NOMO-1 (cell line): Measurements from ENCODE around the gene SHISA6.

Source experiments
- DNase-seq, 2 experiments: peaks; one replicate each; lab custom pipeline; 2025; ENCODE audit not compliant: unreplicated experiment in 2 of 2; lab: John Stamatoyannopoulos, UW

SHISA6 gene

DNA sequence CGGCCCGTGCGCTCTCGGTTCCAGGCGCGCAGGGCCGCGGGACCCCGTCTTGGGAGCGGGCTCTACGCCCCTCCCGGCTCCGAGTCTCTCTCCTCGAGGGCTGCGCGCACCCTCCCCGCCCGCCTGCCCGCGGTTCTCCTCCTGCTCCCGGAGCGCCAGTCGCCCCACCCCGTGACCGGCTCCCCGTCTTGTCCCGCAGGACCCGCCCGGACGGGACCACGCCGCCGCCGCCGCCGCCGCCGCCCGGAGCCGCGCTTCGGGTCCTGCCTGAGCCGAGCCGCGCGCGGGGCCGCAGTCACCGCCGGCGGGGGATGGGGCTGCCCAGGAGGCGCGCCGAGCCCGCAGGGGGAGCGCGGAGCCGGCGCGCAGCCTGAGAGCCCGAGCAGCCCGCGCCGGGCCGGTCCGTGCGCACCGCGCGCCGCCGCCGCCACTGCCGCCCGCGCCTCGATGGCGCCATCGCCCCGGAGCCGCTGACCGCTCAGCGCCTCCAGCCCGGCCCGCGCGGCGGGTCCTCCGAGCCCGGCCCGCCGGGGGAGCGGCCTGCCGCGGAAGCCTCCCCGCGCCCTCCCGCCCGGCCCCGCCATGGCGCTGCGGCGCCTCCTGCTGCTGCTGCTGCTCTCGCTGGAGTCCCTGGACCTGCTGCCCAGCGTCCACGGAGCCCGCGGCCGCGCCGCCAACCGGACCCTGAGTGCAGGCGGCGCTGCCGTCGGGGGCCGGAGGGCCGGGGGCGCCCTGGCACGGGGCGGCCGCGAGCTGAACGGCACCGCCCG lies at the start of gene SHISA6:
TSS of gene SHISA6 (plus strand) at position 373 of the 770 bp plus-strand sequence.
- DNase-seq = no peak

DNA sequence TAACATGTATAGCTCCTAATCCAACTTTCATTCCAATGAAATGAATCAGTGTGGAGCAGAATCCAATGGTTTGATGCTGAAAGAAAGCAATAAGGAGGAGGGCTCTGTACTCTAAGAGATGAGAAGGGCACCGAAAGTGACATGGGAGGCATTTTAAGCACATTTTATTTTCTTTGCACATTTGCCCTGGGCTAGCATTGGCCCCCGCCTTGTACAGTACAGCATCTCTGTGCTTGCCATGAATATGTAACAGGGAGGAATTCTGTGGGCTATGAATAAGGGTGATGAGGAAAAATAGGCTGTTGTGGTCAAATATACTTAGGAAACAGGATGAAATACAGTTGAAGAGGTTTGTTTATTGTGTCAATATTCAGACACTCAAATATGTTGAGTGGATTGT lies 45.2 kb upstream of the SHISA6 start:
- DNase-seq = no peak

DNA sequence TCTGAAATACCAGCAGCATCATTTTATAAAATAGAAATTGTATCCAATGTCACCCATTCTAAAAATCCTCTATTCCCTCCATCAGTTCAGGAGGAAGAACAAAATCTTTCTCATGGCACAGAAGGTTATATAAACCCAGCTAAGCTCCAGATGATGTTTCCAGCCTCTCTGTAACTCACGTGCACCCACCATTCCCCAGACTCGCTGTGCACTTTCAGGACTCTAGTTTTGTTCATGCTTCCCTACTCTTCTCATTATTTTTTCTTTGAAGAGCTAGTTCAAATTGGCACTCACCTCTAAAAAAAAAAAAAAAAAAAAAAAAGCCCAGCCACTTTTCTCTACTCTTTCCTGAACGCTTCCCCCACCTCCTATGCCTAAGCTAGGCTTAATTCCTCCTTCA lies 36.0 kb upstream of the SHISA6 start:
- DNase-seq = no peak

DNA sequence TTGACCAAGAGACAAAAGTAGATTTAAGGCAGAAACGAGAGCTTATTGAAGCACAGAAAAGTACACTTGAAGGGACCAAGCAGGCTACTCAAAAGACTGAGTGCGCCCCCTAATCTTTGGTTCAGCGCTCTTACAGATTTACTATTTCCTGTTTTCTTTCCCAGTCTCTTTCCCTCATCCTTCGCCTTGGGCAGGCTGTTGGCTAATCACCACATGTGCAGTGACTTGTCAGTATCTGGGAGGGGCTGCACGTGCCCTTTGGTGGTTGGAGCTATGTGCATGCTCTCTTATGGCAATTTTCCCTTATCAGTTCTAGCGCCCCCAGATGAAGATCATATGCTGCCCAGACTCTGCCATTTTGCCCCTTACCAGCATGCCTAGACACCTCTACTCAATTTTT lies 35.4 kb upstream of the SHISA6 start:
- no peak for DNase-seq

DNA sequence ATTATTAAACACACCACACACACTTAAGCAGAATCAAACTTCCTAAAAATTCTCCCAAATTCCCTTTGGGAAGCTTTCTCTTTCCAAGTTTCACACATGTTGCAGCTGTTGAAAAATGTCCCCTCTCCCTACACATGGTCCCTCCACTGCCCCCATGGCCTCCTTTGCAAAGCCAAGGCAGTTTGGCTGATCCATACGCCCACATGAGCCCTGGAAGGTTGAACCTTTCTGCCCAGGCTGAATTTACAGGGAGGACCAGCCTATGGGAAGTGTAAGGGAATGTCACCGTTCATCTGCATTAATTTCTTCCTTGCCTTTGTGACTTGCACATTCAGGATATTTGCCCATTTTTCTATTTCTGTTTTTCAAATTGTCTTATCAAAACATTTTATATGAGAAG lies 31.1 kb upstream of the SHISA6 start:
- no peak for DNase-seq

DNA sequence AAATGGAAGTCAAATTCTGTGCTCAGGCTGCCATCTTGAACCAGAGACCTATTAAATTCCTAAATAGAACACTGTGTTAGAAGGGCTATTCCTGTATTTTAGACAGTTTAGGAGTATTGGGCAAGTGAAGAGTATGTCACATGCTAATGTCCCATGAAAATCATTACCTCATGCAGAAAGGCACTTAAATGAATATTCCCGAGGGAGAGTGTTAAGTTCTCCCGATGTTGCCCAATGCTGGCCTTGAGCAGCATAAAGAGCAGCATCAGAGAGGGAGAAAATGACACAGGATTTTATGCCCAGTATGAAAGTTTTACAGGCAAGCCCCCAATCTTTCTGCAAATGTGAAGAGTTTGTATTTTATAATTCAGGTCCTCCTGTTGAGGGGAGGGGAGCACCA lies 28.2 kb upstream of the SHISA6 start:
- no peak for DNase-seq

DNA sequence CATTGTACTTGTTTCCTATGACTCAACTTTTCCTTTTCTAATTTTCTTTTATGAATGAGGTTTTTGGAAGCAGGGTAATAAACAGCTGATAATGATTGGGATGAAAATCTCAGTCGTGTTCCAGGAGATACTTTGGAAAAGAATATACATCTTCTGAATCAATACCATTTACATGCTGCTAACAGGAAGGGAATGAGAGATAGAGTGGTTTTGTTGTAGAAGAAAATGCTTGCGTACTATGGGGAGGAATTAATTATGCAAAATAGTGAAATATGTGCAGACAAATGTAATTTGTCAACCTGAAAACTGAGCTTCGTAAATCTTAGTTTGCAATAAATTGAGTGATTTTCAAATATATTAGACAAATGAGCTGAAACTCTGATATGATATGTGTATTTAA lies 24.0 kb upstream of the SHISA6 start:
- no peak for DNase-seq

DNA sequence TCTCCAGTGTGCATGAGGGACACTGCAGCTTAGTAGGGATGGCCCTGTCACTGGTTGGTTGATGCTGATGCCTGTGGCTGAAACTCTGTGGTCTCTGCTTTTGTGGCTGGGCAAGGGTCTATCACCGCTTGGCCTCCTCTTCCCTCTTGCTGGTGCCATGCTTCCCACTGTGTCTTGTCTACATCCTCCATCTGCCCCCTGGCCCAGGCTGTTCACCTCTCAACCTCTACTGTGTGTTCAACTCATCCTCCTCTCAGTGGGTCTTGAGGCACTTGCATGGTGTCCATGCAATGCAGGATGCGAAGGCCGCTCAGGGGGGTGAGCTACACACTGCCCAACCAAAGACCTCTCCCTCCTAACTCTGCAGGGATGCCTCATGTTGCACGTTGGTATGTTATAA lies 19.8 kb upstream of the SHISA6 start:
- DNase-seq = no peak

DNA sequence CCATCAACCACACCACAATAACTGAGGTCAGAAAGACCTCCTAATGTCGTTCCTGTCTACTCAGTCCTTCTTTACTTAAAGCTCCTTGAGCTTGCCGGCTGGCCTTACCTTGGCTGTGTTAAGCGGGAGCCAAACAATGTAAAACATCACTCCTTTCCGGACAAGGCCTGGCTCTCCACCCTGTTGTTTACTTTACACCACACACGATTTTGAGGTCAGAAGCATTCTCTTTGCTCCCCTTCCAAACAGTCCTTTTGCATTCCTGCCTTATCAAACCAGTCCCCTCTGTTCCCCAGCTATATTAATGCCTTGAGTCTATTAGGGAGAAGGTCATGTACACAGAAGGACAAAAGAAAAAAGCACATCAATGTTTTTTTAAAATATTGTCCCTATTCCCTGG lies 19.3 kb upstream of the SHISA6 start:
- DNase-seq = no peak

DNA sequence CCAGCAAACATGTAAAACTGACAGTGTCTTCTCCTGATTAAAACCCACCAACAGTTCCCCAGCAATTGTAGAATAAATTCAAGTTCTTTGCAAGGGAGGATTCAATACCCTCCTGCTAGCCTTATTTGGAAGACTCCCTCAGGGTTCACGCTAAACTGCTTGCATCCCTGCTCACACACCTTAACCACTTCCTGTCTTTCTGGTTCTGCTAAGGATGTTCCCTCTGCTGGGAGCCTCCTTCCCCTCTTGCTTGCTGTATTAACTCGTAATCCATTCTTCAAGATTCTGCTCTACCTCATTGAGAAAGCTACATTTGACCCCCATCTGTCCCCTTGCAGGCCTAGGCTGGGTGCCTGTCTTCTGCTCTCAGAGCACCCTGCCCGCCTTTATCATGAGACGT lies 2.3 kb upstream of the SHISA6 start:
- DNase-seq = no peak

DNA sequence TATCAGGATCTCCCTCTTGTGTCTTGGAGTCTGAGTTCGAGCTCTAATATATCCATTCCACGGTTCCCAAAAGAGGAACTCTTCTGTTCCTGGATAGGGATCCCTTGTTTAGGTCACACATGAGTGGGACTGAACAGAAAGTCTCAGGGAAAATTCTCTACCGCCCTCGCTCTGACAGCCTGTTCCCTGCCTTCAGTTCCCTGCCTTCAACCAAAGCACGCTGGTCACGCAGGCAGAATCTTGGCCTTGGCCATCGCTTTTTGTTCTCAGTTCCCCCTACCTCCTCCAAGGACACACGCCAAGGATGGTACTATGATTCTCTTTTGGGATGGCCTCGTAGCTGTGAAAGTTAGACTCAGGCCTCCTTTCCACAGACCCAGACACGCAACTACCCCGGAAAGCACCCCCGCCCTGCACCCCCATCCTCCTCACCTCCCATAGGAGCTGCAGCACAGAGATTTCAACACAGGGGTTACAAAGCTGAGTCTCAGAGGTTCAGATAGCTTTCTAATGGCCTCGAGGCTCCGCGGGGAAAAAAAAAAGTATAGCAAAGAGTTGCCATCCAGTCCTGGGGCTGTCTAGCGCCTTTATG lies 1.5 kb upstream of the SHISA6 start:
- no peak for DNase-seq

DNA sequence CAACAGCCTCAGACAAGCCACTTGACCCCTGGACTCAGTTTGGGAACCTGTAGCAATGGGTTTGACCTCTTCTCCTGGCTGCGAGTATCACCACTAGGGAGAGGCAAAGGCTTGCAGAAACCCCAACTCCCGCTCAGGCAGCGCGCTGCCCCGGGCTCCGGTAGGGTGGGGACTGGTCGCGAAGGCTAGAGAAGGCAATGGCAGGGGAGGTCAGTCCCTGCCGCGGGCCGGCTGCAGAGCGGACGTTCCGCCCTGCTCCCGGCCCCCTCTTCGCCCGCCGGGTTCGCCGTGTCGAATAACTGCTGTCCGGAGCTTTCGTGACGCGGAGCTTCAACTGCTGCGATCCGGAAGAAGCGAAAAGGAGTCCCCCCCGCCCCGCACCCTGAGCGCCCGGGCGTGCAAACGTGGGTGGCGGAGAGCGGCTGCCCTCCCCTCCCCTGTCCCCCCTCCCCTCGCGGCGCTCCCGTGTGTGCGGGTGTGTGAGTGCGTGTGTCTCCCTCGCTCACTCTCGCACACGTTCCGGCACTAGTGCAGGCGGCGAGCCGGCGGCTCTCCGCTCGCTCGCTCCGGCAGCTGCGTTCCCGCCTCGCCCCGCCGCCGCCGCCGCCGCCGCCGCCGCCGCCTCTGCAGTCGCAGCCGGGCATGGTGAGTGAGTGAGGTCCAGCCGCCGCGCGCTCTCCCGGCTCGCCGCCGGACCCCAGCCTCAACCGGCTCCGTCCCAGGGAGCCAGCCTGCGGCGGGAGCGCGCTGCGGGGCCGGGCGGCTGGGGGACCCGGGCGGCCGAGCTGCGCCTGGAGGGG lies 772 bp upstream of the SHISA6 start:
- no peak for DNase-seq

DNA sequence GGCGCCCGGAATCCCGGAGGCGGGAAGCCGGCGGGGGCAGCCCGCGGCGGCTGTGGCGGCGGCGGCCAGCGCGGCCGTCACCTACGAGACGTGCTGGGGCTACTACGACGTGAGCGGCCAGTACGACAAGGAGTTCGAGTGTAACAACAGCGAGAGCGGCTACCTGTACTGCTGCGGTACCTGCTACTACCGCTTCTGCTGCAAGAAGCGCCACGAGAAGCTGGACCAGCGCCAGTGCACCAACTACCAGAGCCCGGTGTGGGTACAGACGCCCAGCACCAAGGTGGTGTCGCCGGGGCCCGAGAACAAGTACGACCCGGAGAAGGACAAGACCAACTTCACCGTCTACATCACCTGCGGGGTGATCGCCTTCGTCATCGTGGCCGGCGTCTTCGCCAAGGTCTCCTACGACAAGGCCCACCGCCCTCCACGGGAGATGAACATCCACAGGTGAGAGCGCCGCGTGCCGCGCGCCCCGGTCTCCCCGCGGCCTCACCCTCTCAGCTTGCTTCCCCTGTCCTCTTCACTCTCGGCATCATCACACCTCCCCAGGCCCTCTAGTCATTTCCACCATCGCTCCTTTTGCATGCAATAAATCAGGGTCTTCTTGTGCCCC lies 706 bp downstream of the SHISA6 start:
- no peak for DNase-seq

DNA sequence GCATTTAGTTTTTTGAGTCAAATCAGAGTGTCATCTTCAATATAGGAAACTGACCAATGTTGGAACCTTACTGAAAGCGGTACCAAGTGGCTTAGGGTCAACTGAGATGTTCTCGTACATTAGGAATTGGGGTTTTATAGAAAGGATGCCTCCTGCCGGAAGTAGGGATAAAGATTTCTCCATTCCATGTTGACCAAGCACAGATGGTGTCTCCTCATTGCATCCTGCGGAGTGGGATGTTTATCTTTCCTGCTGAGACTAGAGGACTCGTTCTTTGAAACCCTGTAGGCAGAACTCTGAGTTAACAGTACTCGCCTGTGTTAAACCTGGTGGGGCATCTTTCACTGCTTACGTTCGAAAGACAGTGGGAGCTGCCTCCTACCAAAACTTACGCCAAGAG lies 1.4 kb downstream of the SHISA6 start:
- DNase-seq = no peak

DNA sequence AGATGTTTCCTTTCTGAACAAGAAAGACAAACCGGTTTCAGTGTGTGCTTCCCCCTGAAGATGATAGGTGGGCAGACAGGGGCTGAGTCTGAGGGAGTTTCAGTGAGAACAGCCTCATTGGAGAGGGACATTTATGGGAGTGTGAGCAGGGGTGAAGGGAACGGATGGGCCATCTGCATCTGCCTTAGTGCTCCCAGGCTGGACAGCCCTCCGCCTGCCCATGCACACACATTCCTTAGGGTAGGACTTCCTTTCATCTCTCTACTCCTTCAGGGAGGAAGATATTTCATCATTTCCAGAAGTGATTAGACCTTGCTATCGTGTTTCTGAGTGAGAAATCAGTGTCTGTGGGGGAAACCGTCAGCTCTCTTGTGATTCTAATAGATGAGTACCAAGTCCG lies 3.8 kb downstream of the SHISA6 start:
- no peak for DNase-seq

DNA sequence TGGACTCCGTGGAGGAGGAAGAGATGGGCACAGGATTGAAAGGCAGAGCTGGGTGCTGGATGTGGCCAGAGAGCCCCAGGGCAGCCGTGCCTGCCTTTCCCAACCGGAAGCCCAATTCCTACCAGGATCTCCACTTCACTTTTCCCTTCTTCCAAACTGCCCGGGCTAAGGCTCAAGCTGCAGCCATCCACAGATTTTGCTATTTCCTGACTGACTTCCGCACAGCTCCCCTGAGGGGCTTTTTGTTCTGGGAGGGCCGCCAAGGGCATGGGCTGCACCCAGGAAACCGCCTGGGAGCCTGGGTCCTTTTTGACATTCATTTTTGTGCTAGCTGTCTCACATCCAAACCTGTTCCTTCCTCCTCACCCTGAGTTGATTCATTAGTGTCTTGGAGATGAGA lies 4.2 kb downstream of the SHISA6 start:
- DNase-seq = no peak

DNA sequence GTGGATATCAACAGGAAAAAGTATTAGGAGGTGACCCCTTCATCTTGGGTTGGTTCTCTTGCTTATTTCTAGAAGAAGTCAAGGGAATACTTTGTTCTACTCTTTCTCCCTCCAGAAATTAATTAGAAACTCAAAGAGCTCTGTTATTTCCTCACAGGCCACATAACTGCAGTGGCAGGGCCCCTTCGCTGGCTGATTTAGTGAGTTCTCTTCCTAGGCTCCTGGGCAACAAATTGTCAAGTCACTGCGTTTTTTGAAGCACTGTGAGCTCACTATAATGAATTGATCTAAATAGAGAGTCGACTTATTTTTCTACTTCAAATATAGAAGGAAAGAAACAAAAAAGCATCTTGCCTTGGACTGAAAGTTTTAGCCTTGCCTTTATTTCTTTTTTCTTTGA lies 4.8 kb downstream of the SHISA6 start:
- DNase-seq = no peak

DNA sequence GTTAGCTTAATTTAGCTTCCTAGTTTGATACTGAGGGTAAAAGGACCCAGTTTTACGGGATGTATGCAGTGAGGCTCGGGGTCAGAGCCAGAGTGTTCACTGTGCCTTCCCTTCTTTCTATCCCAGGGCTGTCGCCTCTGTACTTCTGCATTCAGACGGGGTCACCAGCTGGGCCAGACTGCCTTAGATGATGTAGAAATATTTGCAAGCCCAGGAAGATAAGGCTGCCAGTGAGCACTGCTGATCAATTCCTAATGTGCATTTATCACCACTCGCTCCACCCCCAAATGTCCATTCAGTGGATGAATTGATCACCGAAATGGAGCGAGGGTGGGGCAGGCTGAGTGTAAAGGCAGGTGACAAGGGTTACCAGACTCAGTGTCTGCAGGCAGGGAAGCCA lies 9.1 kb downstream of the SHISA6 start:
- DNase-seq = no peak

DNA sequence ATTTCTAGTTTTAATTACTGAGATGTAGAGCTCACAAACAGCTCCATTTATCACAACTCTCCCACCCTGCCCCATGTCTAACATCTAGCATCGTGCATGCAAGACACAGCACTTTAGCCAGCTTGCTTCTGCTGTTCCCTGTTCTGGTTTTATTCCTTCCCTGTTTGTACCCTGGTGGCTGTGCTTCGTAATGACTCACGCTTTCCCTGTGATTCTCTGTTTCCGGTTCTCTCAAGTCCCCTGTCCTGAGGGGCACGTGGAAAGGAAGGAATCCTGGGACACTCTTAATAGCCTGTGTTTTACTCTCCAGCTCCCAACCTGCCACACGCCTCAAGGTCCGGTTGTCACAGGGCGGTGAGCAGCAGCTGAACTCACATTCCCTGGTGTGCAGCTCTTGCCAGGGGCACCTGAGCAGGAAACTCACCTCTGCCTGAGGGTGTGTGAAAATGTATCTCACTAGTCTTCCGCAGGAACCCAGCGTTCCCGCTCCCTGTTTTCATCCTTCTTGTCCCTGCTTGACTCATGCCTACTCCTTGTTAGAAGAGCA lies 10.6 kb downstream of the SHISA6 start:
- DNase-seq = no peak

DNA sequence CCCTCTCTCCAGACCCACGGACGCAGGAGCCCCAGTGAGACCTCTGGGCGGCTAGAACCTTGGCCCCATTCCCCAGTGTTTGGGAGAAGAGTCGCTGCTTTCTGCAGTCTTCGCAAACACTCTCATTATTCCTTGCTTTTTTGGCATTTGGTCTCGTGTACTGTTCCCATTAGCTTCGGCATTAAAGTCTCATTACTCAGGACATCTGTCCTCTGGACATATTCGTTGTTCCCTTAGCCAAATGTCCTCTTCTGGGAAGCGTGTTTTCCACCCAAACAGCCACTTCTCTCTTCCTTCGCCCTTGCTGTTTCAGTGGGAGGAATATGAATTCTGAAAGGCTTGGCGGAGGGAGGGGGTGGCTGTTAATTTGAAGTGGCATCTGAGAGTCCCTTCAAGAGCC lies 11.1 kb downstream of the SHISA6 start:
- DNase-seq = no peak

DNA sequence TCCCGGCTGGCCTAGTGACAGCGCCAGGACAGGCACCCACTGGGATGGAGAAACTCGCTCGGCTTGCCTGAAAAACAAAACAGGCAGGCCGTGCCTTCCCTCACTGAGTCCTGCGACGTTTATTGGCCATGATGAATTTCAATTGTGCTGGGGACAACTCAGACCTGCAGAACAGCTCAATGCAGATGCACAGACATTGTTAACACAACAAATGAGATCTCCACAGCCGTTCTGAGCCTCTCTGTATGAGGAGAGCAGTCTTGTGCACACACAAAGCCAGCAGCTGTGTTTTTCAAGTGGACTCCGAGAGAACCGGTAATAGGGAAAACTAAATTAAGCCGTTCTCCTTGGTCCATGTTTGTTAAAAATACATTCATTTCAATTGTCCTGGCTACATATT lies 15.9 kb downstream of the SHISA6 start:
- DNase-seq = no peak
